Measurements from ENCODE around the gene SNAPC1.

DNA sequence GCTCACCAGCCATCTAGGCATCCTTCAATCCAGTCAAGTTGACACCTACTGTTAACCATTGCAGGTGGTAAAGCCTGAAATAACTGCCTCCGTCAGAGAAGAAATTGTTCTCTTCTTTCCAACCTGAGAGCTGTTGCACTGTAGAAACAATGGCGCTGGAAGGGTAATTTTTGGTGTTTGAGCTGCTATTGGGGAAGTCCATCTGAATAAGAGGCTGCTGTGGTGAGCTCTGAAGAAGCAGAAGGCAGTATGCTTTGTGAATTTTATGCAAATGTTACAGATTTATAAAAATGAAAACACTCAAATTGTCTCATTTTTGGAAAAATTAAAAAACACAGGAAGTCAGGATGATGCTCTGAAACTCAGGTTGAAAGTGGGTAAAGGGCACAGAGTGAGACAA is 60.2 kb downstream of the SNAPC1 start:
- TF ChIP-seq, protein P1, sequence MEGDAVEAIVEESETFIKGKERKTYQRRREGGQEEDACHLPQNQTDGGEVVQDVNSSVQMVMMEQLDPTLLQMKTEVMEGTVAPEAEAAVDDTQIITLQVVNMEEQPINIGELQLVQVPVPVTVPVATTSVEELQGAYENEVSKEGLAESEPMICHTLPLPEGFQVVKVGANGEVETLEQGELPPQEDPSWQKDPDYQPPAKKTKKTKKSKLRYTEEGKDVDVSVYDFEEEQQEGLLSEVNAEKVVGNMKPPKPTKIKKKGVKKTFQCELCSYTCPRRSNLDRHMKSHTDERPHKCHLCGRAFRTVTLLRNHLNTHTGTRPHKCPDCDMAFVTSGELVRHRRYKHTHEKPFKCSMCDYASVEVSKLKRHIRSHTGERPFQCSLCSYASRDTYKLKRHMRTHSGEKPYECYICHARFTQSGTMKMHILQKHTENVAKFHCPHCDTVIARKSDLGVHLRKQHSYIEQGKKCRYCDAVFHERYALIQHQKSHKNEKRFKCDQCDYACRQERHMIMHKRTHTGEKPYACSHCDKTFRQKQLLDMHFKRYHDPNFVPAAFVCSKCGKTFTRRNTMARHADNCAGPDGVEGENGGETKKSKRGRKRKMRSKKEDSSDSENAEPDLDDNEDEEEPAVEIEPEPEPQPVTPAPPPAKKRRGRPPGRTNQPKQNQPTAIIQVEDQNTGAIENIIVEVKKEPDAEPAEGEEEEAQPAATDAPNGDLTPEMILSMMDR (IDR thresholded peaks at IDR 0.05; ENCODE audit: low read depth, low read length): no peak
- TF ChIP-seq, protein P2, sequence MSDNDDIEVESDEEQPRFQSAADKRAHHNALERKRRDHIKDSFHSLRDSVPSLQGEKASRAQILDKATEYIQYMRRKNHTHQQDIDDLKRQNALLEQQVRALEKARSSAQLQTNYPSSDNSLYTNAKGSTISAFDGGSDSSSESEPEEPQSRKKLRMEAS (IDR thresholded peaks at IDR 0.05; ENCODE audit: low read depth, low read length): no peak
- no peak for TF ChIP-seq POLR2A (IDR thresholded peaks at IDR 0.05; ENCODE audit: extremely low read depth, insufficient read length)
